GM23338 (cell line): ENCODE measurements around the gene PCDHB2.

ENCODE experiments used
- CTCF ChIP-seq, 2 experiments: fragments of 200-600 bp in 1 of 2; sonication (generic) in 1 of 2; conservative IDR thresholded peaks; 2 replicates each; pipeline versions ENCODE4 v1.5.1 to v1.6.1; 2016 to 2017; ENCODE audit warnings: antibody characterized with exemption in 2 of 2, low read depth in 2 of 2, mild to moderate bottlenecking in 2 of 2, moderate library complexity in 1 of 2
- EZH2 ChIP-seq: fragments of 200-600 bp; sonication (generic); IDR thresholded peaks from one replicate; pipeline ENCODE4 v1.8.0; 2017; ENCODE audit warnings: antibody characterized with exemption, mild to moderate bottlenecking, low read depth; ENCODE audit not compliant: unreplicated experiment
- POLR2AphosphoS5 ChIP-seq: IDR thresholded peaks from 2 replicates; pipeline ENCODE4 v1.6.1; 2016; ENCODE audit warnings: antibody characterized with exemption, low read depth
- REST ChIP-seq: IDR thresholded peaks from one replicate; pipeline ENCODE4 v1.6.1; 2018; ENCODE audit warnings: antibody characterized with exemption; ENCODE audit not compliant: unreplicated experiment
- ZNF331 ChIP-seq: fragments of 250-450 bp; sonication (Bioruptor Pico); IDR thresholded peaks from 2 replicates; pipeline ENCODE4 v1.5.0; 2020; ENCODE audit warnings: low read depth, mild to moderate bottlenecking, moderate library complexity

- TF ChIP-seq CTCF (conservative IDR thresholded peaks at IDR 0.05; ENCODE audit: low read depth in 2 of 2) (no peak), EZH2 (no peak), ZNF331 (CRISPR knock-in tag) (no peak), REST (no peak), POLR2AphosphoS5 (peak; percentile 80)
Observed at GRCh38 chr5:141077826-141078225, 16.6 kb upstream of the PCDHB2 start.
